ENCODE measurements around the gene MACROD2. TPM values are rescaled to one million over a fixed set of nuclear protein-coding genes. Genes with fewer than 3 reads are reported as not detected.
"Not testable (repeated sequence)": the region's sequence is repeated elsewhere in the genome, so short reads cannot be mapped to it uniquely, and the experiment has no call there.

The MACROD2 gene
- total RNA-seq, 4 donors from 2014 or later, result 2.1 to 28.1 (median 12.6) TPM

DNA sequence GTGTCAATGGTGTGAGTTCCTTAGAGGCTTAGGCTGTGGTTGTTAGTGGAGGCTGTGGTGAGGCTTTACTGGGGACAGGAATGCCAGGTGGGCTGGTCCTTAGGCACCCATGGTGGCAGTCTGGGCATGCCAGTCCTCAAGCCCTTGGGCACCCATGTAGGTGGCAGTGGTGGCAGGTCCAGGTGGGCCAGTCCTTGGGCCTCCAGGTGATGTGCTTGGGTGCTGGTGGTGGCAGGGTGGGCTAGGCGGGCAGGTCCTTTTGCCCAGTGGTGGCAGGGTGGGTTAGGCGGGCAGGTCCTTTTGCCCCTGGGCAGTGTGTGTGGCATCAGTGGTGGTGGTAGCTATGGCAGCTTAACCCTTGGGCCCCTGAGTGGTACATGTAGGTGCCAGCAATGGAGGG lies 208.3 kb downstream of the MACROD2 start:
- intact Hi-C loops (cut with DNase I; ENCODE audit: low total_unique reads), result loop anchor here (10.0 kb wide), 1 partner anchor 61 kb away; no protein-coding TSS in a partner anchor
- H3K27me3 ChIP-seq, result no peaks in the 10 kb centered on the region
- no peak overlapping the region for H3K4me3 ChIP-seq
- H3K36me3 ChIP-seq, result no peaks in the 10 kb centered on the region
- H3K27ac ChIP-seq, result no peak overlapping the region
- no peaks in the 10 kb centered on the region for H3K9me3 ChIP-seq
- TF ChIP-seq, protein P1, sequence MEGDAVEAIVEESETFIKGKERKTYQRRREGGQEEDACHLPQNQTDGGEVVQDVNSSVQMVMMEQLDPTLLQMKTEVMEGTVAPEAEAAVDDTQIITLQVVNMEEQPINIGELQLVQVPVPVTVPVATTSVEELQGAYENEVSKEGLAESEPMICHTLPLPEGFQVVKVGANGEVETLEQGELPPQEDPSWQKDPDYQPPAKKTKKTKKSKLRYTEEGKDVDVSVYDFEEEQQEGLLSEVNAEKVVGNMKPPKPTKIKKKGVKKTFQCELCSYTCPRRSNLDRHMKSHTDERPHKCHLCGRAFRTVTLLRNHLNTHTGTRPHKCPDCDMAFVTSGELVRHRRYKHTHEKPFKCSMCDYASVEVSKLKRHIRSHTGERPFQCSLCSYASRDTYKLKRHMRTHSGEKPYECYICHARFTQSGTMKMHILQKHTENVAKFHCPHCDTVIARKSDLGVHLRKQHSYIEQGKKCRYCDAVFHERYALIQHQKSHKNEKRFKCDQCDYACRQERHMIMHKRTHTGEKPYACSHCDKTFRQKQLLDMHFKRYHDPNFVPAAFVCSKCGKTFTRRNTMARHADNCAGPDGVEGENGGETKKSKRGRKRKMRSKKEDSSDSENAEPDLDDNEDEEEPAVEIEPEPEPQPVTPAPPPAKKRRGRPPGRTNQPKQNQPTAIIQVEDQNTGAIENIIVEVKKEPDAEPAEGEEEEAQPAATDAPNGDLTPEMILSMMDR (IDR thresholded peaks at IDR 0.05), result no peak
- TF ChIP-seq POLR2A (IDR thresholded peaks at IDR 0.05), result no peak
- no peaks in the 10 kb centered on the region for H3K4me1 ChIP-seq
- no peak for DNase-seq

- H3K27ac ChIP-seq, result no peak overlapping the region
- H3K9me3 ChIP-seq, result no peaks in the 10 kb centered on the region
- no peak overlapping the region for H3K4me3 ChIP-seq
- H3K27me3 ChIP-seq, result no peaks in the 10 kb centered on the region
- DNase-seq, result no peak
- TF ChIP-seq, protein P1 (IDR thresholded peaks at IDR 0.05), result no peak
- TF ChIP-seq POLR2A (IDR thresholded peaks at IDR 0.05), result no peak
- intact Hi-C loops (cut with DNase I; ENCODE audit: low total_unique reads), result loop anchor here (10.0 kb wide), 1 partner anchor 57 kb away; no protein-coding TSS in a partner anchor
- no peaks in the 10 kb centered on the region for H3K36me3 ChIP-seq
- H3K4me1 ChIP-seq, result no peaks in the 10 kb centered on the region
These were observed 212.3 kb downstream of the MACROD2 start for GRCh38 chr20:14207591-14207990.

- H3K36me3 ChIP-seq, result no peaks in the 10 kb centered on the region
- H3K4me3 ChIP-seq, result no peak overlapping the region
- no peaks in the 10 kb centered on the region for H3K9me3 ChIP-seq
- TF ChIP-seq, protein P1 (IDR thresholded peaks at IDR 0.05), result no peak
- no peak for TF ChIP-seq POLR2A (IDR thresholded peaks at IDR 0.05)
- no peaks in the 10 kb centered on the region for H3K27me3 ChIP-seq
- DNase-seq, result no peak
- no peak overlapping the region for H3K27ac ChIP-seq
- no peaks in the 10 kb centered on the region for H3K4me1 ChIP-seq
- intact Hi-C loops (cut with DNase I; ENCODE audit: low total_unique reads), result loop anchor here (10.0 kb wide), 1 partner anchor 56 kb away; no protein-coding TSS in a partner anchor
These were observed 213.6 kb downstream of the MACROD2 start for GRCh38 chr20:14208956-14209355.

DNA sequence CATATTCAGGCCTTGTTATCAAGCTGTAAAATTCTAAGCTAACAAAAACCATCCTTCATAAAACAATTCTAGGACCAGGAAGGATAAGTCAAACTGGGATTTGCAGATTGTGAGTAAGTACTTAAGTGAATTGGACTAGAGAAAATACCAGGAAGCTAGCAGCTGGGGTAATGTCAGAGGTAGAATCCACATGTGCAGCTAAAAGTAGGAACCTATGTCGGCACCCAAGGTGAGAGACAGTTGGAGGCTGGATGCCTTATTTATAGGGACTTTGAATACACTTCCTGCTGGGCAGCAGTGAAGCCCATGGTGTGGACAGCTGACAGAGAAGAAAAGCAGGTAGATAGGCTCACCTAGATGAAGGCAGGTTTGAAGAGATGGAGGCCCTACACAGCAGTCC lies 214.8 kb downstream of the MACROD2 start:
- H3K4me1 ChIP-seq, result no peaks in the 10 kb centered on the region
- H3K36me3 ChIP-seq, result no peaks in the 10 kb centered on the region
- no peak overlapping the region for H3K27ac ChIP-seq
- intact Hi-C loops (cut with DNase I; ENCODE audit: low total_unique reads), result no loop called here
- no peaks in the 10 kb centered on the region for H3K9me3 ChIP-seq
- no peaks in the 10 kb centered on the region for H3K27me3 ChIP-seq
- DNase-seq, result no peak
- TF ChIP-seq POLR2A (IDR thresholded peaks at IDR 0.05), result no peak
- TF ChIP-seq, protein P1 (IDR thresholded peaks at IDR 0.05), result no peak
- no peak overlapping the region for H3K4me3 ChIP-seq

GRCh38 chr20:14214046-14214445 lies 218.7 kb downstream of the MACROD2 start:
- no peak overlapping the region for H3K27ac ChIP-seq
- H3K27me3 ChIP-seq, result no peaks in the 10 kb centered on the region
- DNase-seq, result no peak
- H3K36me3 ChIP-seq, result no peaks in the 10 kb centered on the region
- H3K4me1 ChIP-seq, result no peaks in the 10 kb centered on the region
- no peak for TF ChIP-seq POLR2A (IDR thresholded peaks at IDR 0.05)
- TF ChIP-seq, protein P1 (IDR thresholded peaks at IDR 0.05), result no peak
- no peaks in the 10 kb centered on the region for H3K9me3 ChIP-seq
- no peak overlapping the region for H3K4me3 ChIP-seq
- intact Hi-C loops (cut with DNase I; ENCODE audit: low total_unique reads), result no loop called here

GRCh38 chr20:14215880-14216279 lies 220.6 kb downstream of the MACROD2 start:
- H3K36me3 ChIP-seq; DNase-seq; intact Hi-C loops (cut with DNase I; ENCODE audit: low total_unique reads): not testable (repeated sequence)

More at GRCh38 chr20:14215880-14216279, 220.6 kb downstream of the MACROD2 start:
- H3K4me3 ChIP-seq, H3K27me3 ChIP-seq, H3K27ac ChIP-seq, H3K9me3 ChIP-seq, H3K4me1 ChIP-seq: not testable (repeated sequence)

Measured in uterus (tissue), 4 donors.